DMS79 (cell line): ENCODE results near the gene PPBP.

ENCODE experiments used
- DNase-seq: peaks from one replicate; lab custom pipeline; 2025; lab: John Stamatoyannopoulos, UW

The PPBP gene, protein sequence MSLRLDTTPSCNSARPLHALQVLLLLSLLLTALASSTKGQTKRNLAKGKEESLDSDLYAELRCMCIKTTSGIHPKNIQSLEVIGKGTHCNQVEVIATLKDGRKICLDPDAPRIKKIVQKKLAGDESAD

GRCh38 chr4:73988061-73988460 lies at the start of gene PPBP:
PPBP (minus strand) TSS chr4:73988190; CDS start chr4:73988103, 87 bp downstream.
- no peak for DNase-seq

DNA sequence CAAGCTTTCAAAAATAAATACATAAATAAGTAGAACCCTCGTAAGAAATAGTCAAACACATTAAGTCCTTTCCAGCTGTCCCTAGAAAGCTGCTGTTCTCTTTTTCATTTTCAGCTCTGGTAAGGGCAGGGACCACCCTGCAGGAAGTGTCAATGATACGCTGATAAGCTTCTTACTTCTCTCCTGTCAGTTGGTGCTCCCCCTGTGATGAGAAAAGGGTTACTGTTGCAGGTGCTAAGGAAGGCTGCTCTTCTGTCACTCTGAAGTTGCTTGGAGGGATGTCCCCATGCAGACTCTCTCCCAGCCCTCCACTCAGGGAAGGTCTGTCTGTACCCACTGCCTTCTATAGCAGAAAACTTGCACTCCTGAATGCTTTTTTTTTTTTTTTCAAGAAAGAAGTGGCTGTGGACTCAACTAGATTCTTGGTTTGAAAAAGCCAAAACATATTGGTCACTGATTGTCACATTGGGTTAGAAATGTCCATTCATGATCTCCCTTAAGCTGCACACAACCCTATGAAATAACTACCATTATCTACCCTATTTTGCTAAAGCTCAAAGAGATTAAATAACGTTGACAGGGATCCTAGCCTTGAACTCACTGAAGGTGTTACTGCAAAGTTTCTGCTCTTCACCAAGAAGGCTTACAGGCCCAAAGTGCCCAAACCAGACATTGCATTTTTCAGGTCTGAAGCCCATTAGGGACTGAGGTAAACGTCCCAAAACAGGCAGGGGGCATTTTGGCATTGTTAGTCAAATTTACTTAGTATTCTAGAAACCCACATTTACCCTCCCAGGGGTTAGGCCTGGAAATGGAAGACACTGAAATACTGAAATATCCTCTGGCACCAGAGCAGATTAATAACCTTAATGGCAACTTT lies 49.3 kb upstream of the PPBP start:
- no peak for DNase-seq

- DNase-seq, result no peak
Observed at GRCh38 chr4:74033739-74034138, 45.7 kb upstream of the PPBP start.

GRCh38 chr4:74032064-74032463 lies 44.1 kb upstream of the PPBP start:
- no peak for DNase-seq

DNA sequence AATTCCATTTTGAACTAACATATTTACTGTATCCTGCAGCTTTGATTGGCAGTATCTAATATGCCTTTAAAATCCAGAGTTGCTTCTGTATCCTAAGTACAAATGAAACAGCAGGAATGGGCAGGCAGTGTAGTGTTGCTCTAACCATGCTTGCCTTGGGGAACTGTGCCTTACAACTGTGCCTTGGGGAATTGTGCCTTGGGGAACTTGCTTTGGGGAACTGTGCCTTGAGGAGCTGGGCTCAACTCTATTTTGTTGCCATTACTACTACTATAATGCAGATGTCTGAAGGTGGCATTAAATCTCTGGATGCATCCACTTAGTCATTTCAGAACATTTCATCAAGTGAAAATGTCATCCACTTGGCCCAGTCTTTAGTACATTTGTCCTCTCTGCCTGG lies 43.6 kb upstream of the PPBP start:
- no peak for DNase-seq

GRCh38 chr4:74030285-74030684 lies 42.3 kb upstream of the PPBP start:
- DNase-seq, result no peak

GRCh38 chr4:74028504-74028903 lies 40.5 kb upstream of the PPBP start:
- no peak for DNase-seq

- DNase-seq, result no peak
Observed at GRCh38 chr4:74023709-74024108, 35.7 kb upstream of the PPBP start.

DNA sequence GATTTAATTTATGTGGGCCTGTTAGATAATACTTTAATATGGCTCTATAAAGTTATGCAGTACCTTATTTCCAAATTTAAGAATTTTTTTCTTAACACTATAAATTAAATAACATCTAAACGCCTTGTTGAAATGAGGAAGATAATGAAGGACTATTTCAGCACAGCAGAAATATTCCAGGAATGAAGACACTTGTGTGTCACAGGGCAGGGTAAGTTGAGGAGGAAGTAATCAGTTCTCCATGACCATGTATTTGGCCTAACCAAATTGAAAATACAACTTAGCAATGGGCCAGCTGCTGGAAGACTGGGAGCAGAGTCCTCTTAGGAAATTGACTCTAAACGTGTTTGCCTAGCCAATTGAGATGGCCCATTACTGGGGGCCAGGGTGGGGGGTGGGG lies 33.6 kb upstream of the PPBP start:
- DNase-seq, result no peak

DNA sequence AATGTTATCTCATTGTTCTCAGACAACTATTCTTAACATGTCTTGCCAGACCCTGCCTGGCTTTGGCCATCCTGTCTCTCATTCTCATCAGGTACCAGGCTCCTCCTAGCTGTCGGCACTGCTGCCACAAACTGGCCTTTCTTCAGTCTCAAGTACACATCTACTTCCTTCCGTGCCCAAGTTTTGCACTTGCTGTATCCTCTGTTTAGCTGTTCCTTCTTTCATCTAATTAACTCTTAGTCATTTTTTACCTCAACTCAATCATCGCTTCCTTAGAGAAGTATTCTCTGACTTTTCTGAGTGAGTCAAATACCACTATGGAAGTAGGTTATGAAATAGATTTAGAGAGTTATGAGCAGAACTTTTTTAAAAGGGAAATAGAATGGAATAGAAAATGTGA lies 30.8 kb upstream of the PPBP start:
- no peak for DNase-seq

- no peak for DNase-seq
Observed at GRCh38 chr4:74018116-74018515, 30.1 kb upstream of the PPBP start.

DNA sequence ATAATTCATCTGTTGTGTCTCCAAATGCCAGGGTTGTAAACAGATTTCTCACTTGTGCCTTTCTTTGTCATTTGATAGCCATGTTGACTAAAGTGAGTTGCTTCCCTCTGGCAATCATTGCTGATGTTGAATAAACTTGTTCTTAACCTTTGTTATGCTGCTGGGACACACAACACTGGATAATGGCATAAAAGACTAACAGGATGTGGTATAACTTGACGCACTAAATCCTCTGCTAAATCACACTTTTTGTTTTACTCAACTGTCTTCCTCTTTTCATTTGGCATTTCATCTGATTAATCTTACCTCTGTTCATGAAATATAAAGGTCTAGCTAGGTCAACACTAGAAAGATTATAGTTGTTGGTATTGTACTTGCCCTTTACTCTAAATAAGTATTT lies 28.1 kb upstream of the PPBP start:
- no peak for DNase-seq

DNA sequence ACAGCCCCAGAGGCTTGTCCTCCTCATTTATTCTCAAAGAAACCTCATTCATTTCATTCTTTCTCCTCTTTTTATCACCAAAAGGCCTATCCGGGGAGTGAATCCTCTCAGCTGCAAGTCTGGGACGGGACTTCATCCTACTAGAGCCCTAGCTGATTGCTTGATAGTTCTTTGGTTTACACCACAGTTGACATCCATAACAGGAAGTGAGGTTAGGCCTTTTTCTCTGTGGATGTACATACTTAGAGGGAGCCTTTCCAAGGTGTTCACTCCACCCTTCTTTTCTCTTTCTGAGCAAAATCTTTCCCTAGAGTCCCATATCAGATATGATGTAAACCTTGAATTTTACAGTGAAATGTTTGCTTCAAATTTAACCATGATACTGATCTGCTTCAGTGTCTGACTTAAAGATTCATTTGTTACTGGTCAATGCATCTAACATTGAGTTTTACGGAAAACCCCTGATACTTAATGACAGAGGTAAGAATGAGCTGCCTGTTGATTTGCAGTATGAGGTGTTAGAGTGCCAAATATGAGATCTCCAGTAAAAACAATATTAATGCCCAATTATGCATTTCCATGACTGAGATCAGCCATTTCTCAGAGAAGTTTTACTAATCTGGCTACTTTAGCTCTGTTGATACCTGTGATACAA lies 27.3 kb upstream of the PPBP start:
- DNase-seq, result no peak

DNA sequence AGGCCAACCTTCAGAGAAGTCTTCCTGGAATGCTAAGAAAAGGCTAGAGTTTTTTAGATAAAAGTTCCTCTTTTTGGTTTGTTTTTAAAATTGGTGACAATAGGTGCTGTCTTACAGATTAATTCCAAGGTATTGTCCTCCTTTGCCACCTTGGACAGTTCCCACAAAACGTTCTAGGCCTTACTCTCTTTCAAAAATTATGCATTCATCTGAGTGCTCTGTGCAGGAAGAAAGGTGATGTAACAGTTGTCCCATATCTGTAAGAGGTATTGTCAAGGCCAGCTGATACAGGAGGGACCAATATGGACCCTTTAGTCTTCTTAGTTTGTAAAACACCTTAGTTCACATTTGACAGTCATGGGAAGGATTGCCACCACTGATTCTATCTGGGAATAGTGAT lies 26.3 kb upstream of the PPBP start:
- DNase-seq, result no peak

GRCh38 chr4:74013264-74013663 lies 25.3 kb upstream of the PPBP start:
- DNase-seq, result no peak

- no peak for DNase-seq
Observed at GRCh38 chr4:74012130-74012529, 24.1 kb upstream of the PPBP start.

DNA sequence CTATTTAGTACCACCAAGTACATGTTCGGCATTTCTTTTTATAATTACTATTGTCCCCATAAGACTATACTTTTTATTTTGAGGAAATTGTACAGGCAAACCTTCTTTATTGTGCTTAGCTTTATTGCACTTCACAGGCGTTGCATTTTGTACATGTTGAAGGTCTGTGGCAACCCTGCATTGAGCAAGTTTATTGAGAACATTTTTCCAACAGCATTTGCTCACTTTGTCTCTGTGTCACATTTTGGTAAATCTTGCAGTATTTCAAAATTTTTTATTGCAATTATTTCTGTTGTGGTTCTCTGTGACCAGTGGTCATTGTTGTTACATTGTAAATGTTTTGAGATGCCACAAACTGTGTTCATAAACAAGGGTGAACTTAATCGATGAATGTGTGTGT lies 21.3 kb upstream of the PPBP start:
- DNase-seq, result no peak

DNA sequence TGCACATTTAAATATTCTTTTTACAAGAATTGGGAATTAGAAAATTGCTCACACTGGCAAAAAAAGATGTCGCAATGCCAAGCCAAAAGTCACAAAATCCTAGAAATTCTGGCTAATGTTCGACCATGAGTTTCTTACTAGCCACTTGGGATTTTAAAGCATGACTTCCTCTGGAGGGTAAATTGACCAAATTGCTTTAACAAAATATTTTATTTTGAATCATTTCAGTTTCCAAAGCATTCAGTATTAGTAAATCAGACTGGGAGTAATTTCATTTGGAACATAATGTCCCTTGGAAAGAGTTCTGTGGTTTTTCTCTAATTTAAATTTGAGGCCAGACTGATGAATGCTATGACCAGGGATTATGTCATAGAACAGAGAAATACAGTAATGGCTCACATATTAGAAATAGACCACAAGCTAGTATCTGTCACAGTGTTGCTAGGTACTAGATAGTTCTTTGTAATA lies 18.1 kb upstream of the PPBP start:
- DNase-seq, result no peak

DNA sequence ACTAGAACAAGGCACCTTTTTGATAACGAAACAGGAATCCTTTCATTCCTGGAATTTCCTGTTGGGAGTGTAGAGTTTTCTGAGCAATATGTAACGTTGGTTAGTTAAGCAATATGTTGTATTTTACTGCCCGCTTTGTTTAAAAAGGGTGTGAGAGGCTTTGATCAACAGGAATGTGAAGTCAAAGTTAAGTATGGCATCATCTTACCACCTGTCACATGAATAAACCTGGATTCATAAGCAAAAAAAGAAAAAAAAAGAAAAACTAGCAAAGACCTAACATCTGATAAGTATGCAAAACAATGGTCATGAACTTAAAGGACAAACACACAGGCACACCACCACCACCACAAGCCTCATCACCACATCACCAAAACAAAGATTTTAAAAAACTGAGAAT lies 17.5 kb upstream of the PPBP start:
- DNase-seq, result no peak

DNA sequence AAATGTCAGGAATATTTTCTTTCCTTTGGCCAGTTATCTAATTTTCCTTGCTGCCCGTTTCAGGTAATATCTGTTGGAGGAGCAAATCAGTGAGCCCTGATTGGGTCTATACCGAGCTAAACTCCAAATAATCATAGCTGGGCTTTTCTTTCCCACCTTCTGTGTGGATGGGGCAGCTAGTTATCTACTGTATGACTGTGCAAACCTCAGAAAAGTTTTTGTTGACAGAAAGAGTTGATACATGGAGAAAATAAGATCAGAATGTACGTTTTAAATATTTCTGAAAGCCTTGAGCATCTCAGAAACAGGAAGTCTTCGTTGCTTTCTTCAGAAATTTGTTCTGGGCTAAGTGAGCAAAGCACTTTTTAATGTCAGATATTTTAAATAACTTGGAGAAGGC lies 16.7 kb upstream of the PPBP start:
- no peak for DNase-seq

GRCh38 chr4:74000301-74000700 lies 12.3 kb upstream of the PPBP start:
- no peak for DNase-seq

- DNase-seq, result no peak
Observed at GRCh38 chr4:73998040-73999011, 10.3 kb upstream of the PPBP start, which contains the start of gene CXCL5. CXCL5 (minus strand) TSS chr4:73998677; CDS start chr4:73998581, 96 bp downstream.
